NCI-H82 treated with DMSO at 0.1 percent for 48 hours (cell line): ENCODE data around the gene EME2.
"Not testable (repeated sequence)": the region's sequence is repeated elsewhere in the genome, so short reads cannot be mapped to it uniquely, and the experiment has no call there.

Experiments
- DNase-seq: peaks from one replicate; lab custom pipeline; 2025; ENCODE audit not compliant: unreplicated experiment; lab: John Stamatoyannopoulos, UW

Gene EME2

DNA sequence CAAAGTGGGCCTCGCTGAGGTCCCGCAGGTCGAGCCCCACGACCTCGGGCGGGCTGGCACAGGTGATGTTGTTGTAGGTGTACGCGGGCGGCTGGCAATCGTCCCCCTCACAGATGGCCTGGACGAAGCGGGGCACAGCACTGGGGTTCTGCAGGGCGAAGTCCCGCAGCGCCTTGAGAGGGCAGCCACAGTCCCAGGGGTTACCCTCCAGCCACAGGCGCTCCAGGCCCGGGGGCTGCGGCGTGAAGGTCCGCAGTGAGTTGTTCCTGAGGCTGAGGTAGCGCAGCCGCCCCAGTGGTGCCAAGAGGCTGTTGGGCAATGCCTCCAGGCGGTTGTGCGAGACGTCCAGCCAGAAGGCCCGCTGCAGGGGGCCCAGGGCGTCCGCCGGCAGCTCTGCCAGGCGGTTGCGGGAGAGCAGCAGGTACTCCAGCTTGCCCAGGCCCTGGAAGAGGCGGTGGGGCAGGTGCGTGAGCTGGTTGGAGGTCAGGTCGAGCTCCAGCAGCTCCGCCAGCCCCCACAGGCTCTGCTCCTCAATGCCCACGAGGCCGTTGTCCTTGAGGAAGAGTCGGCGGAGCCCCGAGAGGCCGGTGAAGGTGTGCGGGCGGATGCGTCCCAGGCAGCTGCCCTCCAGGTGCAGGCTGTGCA is 18.1 kb downstream of the EME2 start:
- no peak for DNase-seq

DNA sequence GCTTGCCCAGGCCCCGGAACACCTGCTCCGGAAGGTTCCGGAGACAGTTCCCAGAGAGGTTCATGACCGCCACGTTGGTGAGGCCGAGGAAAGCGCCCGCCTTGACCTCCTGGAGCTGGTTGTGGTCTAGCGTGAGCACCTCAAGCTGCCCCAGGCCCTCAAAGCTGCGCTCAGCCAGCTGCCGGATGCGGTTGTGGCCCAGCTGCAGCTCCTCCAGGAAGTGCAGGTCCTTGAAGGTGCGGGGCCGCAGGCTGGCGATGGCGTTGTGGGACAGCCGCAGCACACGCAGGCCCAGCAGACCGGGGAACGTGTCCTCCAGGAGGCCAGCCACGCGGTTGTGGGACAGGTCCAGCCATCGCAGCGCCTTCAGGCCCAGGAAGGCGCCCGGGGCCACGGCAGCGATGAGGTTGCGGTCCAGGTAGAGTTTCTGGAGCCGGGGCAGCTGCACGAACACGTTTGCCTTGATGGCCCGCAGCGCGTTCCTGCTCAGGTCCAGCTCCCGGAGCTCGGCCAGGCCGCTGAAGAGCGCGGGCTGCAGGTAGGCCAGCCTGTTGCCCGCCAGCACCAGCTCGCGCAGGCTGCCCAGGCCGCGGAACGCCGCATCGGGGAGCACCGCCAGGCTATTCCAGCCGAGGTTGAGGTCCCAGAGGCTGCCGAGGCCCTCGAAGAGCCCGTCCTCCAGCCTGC is 18.8 kb downstream of the EME2 start:
- DNase-seq: no peak

DNA sequence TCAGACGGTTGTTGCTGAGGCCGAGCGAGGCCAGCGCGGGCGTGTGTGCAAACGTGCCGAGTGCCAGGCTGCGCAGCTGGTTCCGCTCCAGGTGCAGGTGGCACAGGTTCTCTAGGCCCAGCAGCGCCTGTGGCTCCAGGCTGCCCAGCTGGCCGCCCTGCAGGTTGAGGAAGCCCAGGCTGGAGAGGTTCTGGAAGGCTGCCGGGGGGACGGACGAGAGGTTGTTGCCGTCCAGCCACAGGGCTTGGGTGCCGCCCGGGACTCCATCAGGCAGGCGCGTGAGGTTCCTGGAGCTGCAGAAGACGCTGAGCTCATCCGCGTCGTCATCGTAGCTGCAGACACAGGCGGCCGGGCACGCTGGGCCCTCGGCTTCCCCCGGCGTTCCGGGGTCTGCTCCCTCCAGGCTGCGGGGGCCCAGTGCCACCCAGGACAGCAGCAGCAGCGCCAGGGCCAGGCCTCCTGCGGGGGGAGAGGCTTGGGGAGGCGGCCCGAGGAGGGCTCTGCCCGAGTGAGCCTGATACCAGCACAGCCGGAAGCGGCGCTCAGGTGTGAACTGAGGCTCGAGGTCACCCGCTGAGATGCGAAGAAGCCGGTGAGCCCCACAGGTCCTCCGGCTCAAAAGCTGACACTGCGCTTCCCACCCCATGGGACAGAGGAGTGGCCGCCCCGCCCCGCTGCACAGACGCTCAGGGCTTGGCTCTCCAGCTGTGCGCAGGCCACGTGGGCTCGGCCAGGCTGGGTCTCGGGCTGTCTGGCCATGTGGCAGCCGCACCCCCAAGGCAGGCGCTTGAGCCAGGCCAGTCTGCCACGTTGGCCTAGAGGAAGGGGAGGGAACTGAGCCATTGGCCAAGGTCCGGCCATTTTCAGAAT is 19.6 kb downstream of the EME2 start:
- no peak for DNase-seq

DNA sequence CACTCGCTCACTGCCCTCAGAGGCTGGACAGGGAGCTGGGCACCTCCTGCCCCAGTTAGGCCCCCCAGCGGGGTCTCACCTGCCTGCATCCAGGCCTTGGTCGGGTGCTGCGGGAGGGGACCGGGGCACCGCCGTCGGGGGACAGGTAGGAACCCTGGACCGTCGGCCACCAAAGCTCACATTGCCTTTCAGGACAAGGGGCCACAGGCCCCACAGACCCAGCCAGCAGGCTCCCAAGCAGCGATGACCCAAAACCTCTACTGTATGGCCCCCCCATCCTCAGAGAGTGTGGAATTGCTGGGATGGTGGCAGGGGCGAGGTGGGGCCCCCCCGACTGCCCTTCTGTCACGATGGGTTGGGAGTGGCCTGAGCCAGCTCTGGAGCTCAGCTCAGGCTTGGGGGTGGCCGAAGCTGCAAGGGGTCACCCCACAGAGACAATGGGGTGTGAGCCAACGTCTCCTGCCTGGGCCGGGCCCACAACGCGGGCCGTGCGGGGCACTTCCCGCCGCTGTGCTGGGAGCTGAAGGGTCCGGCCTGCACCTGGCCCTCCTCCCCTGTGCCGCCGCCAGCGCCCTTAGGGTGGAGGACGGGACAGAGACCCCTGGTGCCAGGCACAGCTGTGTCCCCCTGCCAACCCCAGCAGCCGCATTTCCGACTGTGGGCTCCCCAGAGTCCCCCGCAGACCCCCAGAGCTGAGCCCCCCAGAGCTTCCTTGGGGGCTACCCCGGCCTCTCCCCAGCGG is 20.4 kb downstream of the EME2 start:
- no peak for DNase-seq

DNA sequence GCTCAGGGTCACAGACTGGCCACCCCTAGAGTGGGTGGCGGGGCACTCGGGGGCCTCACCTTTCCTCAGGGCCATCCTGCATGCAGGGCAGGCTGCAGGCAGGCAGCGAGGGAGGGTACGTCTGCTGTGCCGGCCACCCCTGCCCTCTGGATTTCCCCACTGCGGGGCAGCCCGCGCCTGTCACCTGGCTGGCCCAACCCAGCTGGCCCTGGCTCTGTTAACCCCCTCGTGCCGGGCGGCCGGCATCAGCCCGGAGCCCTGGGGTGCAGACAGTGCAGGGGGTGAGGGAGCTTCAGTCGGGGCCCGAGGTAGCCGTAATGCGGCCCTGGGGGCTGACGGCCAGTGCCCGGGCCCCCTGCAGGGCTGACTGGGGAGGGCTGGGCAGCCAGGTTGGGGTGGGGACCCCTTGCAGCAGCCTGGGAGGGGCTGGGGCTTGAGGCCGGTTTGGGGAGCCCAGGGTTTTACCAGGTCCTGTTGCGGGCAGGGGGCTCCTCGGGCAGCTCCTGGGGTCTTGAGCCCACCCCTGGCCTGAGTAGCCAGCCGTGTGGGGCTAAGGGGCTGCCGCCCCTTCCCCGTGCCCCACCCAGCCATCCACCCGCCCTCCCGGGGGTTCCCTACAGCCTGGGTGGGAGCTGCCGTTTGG is 21.1 kb downstream of the EME2 start, which contains the start of gene IGFALS:
IGFALS (minus strand) TSS at position 128 of the 643 bp plus-strand sequence; CDS start at position 75, 53 bp downstream.
- DNase-seq: no peak

DNA sequence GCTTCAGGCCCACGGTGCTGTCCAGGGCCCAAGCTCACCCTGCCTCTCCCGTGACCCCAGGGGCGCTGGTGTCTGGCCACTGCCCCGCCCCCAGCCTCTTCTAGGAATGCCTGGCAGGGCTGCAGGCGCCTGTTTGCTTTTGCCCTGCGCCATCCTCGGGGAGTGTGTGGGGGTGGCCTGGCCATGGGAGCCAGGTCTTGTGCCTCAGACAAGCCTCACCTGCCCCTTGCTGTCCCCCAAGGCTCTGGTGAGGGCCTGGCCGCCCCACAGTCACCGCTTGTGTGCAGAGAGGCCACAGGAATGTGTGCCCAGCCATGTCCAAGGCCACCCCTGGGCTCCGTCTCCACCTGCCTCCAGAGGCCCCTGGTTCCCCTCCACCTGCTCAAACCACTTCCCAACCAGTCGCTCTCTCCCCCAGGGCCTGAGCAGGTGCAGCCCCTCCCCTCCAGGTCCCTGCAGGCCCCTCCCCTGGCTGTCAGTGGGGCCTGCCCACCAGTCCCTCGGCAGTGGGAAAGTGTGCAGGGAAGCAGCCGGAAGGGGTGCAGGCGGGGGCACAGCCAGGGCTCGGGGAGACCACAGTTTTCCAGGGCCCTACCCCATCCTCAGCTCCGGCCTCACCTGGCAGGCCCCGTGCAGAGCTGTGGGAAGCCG is 21.7 kb downstream of the EME2 start:
- DNase-seq: no peak

DNA sequence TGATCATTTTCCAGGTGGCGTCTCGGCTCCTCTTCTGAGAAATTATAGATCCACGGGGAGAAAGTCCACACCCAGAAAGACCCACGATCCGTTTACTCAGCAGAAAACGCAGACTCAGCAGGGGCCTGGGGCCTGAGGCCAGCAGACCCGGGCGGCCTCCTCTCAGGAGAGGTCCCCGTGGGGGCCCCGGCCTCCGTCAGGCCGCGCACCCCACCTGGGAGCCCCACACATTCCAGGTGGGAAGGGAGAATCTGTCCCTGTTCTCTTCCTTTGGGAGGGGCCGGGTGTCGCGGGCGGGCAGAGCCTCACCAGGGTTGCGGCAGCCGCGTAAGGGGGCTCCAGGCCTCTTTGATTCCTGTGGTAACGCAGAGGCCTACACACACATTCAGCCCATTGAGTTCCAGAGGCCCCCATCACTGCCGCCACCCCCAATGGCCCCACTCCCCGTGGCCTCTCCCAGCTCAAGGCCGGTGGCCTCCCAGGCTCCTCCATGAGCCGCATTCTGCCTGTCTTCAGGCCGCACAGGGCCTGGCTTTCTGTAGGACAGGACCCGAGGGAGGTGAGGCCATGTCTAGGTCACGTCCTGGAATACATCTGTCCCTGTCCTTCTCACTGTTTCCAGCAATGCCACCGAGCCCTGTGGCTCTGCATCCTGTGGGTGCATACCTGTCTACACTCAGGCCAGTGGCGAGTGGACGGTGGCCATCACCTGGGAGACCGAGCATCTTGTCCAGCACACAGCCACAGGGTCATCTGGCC is 22.5 kb downstream of the EME2 start:
- no peak for DNase-seq

DNA sequence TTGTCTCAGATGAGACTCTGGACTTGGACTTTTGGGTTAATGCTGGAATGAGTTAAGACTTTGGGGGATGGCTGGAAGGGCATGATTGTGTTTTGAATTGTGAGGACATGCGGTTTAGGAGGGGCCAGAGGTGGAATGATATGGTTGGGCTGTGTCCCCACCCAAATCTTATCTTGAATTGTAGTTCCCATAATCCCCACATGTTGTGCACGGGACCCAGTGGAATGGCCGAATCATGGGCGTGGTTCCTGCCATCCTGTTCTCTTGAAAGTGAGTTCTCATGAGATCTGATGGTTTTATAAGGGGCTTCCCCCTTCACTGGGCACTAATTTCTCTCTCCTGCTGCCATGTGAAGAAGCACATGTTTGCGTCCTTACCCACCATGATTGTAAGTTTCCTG is 26.7 kb downstream of the EME2 start:
- DNase-seq: not testable (repeated sequence)

DNA sequence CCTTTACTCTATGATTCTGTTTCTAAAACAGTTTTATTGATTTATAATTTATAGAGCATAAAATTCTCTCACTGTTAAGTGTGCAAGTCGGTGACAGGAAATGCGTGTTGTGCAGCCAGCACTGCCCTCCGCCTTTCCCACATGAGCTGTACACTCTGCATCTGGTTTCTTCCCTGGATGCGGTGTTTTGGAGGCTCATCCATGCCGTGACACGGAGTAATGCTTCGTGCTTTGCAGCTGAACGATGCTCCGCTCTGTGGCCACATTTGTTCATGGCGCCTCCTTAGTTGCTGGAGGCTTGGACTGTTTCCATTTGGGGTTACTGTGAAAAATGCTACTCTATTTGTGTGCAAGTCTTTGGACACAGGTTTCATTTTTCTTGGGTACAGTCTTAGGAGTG is 28.1 kb downstream of the EME2 start:
- no peak for DNase-seq

DNA sequence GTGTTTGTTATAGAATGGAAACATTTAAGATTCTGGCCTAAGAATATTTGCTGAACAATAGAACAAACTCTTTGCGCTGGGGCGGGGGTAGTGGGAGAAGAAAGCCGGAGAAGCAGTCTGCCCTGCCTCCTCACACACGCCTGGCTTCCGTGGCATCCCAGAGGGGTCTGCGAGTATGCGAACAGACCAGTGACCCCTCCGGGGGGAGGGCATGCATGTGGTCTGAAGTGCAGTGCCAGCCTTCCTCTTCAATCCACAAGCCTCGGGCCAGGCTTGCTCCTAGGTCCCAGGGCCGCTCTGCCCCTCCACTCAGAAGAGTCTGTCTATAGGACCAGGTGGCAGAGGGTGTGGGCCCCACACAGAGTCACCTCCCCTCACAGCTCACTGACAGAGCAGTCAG is 35.0 kb downstream of the EME2 start:
- no peak for DNase-seq

DNA sequence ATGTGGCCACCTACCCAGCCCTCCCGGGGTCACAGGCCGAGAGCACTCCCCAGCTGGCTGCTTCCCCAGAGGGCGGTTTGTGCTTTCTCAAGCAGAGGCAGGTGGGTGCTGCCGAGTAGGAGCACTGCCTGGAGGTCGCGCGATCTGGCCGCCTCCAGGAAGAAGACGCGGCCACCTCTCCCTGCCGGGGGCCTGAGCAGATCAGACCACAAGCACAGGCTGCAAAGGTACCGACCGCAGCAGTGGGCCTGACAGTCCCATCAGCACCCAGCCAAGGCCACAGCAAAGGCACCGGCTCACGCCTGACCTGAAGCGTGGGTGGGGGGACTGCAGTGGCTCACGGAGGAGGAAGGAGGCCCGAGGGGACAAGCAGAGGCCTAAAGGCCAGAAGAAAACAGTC is 36.1 kb downstream of the EME2 start:
- no peak for DNase-seq

DNA sequence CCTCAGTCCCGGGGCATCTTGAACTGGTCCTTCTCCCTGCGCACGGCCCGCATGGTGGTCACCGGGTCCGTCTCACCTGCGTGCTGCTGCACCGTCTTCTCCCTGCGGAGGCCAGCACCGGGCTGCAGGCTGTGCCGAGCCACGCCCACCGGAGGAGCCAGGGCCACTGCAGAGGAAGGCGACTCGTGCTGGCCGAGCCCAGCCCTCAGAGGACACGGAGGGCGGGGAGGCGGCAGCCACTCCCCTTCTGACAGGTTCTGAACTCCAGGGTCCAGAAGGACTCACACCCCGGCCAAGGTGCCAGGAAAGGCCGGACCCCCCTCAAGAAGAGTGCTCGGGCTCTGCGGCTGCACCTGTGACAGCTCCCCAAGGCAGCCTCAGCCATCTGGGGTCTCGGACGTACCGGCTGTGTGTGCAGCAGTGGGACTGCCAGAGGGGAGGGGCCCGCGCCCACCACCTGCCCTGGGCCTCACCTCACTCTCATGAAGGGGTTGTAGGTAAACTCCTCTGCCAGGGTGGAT is 36.7 kb downstream of the EME2 start:
- DNase-seq: no peak

DNA sequence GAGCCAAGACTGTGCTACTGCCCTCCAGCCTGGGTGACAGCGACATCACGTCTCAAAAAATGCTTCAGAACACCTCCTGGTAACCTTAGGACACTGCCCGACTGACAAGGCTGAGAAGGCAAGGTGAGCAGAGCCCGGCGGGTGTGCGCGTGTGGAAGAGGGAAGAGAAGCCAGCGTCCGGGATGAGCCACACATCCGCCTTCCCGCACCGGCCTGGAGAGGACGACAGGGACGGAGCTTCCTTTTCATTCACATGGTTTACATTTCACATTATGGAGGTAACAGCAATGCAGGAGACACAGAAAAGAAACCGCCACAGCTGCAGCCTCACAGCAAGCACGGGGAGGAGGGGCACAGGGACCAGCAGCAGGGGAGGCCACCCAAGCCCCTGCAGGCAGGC is 37.5 kb downstream of the EME2 start:
- DNase-seq: no peak

DNA sequence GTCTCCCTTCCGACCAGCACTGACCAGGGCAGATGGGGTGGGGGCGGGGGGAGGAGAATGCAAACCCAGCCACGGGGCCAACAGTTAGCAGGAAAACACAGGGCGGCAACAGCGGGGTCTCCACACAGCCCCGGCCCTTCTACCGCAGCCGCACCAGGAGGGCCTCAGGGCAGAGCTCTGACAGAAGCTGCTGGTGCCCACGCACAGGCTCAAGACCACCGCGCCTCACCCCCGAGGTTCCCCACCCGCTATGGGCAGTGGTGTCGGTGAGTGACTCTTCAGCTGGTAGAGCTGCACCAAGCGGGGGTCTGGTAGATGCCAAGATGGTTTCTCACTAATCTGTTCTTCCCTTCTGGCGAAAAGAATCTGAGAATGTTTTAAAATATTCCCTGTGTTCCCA is 37.9 kb downstream of the EME2 start:
- DNase-seq: no peak

DNA sequence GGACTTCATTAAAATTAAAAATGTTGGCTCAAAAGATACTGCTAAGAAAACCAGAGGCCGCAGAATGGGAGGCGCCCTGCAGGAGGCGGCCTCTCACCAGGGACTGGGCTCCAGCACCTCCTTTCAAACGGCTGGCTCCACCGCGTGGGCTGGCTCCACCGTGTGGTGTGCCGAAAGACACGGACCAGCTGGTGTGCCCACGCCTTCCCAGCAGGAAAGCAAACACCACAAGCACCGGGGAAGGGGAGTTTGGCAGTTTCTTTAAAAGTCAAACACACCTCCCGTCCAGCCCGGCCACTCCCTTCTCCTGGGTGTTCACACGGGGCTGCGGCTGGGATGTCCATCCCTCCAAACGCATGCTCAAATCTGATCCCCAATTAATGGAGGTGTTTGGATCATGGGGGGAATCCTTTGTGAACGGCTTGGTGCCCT is 40.1 kb downstream of the EME2 start:
- no peak for DNase-seq

DNA sequence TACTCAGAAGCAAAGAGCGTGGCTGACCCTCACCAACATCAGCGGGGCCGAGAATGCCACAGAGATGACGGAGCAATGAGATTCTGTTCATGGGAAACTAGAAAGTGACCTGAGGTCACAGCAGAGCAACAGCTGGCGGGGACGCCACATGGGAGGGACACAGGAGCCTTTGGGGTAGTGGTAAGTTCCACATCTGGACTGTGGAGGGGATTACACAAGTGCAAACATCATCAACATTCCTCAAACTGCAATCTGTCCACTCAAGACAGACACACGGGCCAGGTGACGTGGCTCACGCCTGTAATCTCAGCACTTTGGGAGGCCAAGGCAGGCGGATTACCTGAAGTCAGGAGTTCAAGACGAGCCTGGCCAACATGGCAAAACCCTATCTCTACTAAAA is 42.9 kb downstream of the EME2 start:
- no peak for DNase-seq

DNA sequence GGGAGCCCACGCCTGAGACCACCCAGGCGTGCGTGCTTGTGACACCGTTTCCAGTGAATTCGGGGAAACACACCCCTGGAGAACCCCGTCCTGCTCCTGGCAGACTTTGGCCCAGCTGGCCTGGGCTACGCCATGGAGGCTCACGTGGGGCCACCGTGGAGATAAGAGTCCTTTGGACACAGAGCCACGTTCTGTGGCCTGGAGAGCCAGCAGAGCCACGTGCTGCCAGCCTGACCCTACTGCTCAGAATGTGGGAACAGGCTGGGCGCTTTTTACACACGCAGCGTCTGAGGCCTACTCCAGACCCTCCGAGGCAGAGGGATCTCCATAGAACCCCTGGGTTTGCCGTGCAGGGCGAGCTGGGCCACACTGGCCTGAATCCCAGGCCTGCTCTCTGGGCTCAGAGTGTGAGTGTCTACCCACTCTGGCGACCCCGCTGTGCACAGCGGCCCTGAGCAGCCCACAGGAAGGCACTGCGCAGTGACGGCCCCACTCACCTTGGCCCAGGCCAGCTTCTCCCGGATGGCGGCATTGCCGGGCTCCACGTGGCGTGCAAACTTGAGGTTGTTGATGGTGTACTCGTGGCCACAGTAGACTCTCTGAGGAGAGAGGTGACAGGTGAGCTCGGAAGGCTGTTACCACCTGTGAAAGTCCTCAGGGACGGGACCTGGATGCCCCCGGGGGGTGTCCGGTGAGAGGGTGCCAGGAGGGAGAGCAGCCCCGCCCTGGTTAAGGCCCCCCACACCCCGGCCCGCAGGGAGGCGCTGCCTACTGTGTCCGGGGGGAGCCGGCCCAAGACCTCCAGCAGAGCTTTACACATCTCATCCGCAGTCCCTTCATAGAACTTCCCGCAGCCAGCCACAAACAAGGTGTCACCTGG is 44.0 kb downstream of the EME2 start:
- no peak for DNase-seq

DNA sequence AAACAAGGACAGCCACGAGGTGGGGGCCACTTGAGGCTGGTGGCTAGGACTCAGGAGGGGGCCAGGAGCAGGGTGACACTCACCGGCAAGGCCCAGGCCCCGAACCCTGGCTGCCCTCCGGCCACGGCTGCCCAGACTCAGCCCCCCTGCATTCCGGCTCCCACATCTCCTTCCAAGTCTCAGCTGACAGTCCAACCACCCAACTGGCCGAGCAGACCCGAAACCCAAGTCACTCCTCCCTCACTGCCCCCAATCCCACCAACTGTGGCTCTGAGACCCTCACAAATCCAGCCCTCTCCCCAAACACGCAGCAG is 44.6 kb downstream of the EME2 start:
- DNase-seq: no peak
